Muscle layer of duodenum (tissue), 2 donors: ENCODE measurements around the gene MIB1.

Source experiments
- H3K27ac ChIP-seq: one replicate; pipeline ENCODE4 v1.7.0; 2013; ENCODE audit warnings: mild to moderate bottlenecking, low read length
- H3K27me3 ChIP-seq: one replicate; pipeline ENCODE4 v1.7.0; 2013; ENCODE audit warnings: low read depth, mild to moderate bottlenecking, control low read depth, low read length
- H3K36me3 ChIP-seq, 2 donors: one replicate each; pipeline ENCODE4 v1.7.0; 2013; ENCODE audit warnings: low read length in 2 of 2, control low read depth in 1 of 2, mild to moderate bottlenecking in 1 of 2; ENCODE audit not compliant: insufficient read depth in 2 of 2, control insufficient read depth in 1 of 2
- H3K4me1 ChIP-seq, 2 donors: one replicate each; pipeline ENCODE4 v1.7.0; 2013; ENCODE audit warnings: low read length in 2 of 2, mild to moderate bottlenecking in 2 of 2, control low read depth in 1 of 2, moderate library complexity in 1 of 2; ENCODE audit not compliant: insufficient read depth in 2 of 2, control insufficient read depth in 1 of 2
- H3K4me3 ChIP-seq, 2 donors: one replicate each; pipeline ENCODE4 v1.7.0; 2013; ENCODE audit warnings: low read length in 2 of 2, low read depth in 1 of 2, mild to moderate bottlenecking in 1 of 2
- H3K9me3 ChIP-seq, 2 donors: one replicate each; pipeline ENCODE4 v1.7.0; 2013; ENCODE audit warnings: low read length in 2 of 2, control low read depth in 1 of 2, mild to moderate bottlenecking in 1 of 2; ENCODE audit not compliant: control insufficient read depth in 1 of 2
- donor health status: healthy.

Gene MIB1

DNA sequence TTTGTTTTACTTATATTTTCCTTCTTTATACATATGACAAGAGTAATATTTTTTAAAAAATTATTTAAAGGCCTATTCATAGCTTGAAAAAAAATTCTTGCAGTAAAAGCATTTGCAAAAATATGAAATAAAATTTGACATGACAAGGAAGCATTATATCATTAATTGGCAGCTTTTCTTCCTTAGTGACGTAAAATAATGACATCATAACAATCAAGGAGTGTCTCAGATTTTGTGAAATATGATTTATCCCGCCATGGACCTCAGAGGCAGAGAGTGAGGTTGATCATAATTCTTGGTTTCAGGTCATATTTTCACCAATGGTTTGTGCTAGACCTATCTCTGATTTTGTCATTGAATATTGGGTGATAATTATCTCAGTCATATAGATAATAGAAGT is 176.0 kb downstream of the MIB1 start:
- H3K4me3 ChIP-seq = no peak overlapping the region
- peaks cover 0 to 4% of the 10 kb centered on the region in 2 donors for H3K9me3 ChIP-seq
- no peaks in the 10 kb centered on the region for H3K36me3 ChIP-seq
- H3K27me3 ChIP-seq = no peaks in the 10 kb centered on the region
- no peak overlapping the region for H3K27ac ChIP-seq
- no peaks in the 10 kb centered on the region for H3K4me1 ChIP-seq

DNA sequence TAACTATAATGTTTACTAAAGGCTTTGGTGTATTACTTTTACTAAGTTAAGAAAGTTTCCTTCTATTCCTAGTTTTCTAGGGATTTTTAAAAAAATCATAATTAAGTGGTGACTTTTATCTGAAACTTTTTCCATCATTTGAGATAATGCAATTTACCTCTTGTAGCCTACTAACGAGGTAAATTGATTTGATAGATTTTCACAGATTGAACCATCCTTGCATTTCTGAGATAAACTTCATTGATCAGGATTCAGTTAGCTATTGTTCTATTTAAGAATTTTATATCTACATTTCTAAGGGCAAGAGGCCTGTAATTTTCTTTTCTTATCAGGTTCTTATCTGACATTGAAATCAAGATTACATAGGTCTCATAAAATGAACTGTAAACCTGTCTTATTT is 178.1 kb downstream of the MIB1 start:
- H3K27ac ChIP-seq = no peak overlapping the region
- H3K27me3 ChIP-seq = no peaks in the 10 kb centered on the region
- H3K9me3 ChIP-seq = peaks cover 0 to 4% of the 10 kb centered on the region in 2 donors
- no peaks in the 10 kb centered on the region for H3K4me1 ChIP-seq
- no peak overlapping the region for H3K4me3 ChIP-seq
- no peaks in the 10 kb centered on the region for H3K36me3 ChIP-seq
